Gastroesophageal sphincter (tissue), 4 donors: Measurements from ENCODE around the gene CD46. TPM values are rescaled to one million over a fixed set of nuclear protein-coding genes. Genes with fewer than 3 reads are reported as not detected.
"Not testable (repeated sequence)": the region's sequence is repeated elsewhere in the genome, so short reads cannot be mapped to it uniquely, and the experiment has no call there.

Source experiments
- ATAC-seq: fragments of 150-250 bp; one replicate; pipeline ENCODE4 v1.9.1; 2016; ENCODE audit warnings: mild to moderate bottlenecking, moderate library complexity
- H3K27ac ChIP-seq, 4 donors: fragments of 200-600 bp; sonication (generic) in 3 of 4; 1 replicate in 3 of 4; 2 replicates in 1 of 4; pipeline ENCODE4 v1.5.1; 2016 to 2019
- H3K27me3 ChIP-seq: fragments of 200-600 bp; sonication (generic); one replicate; pipeline ENCODE4 v1.5.1; 2019
- H3K36me3 ChIP-seq, 2 donors: fragments of 200-600 bp; sonication (generic); one replicate each; pipeline ENCODE4 v1.5.1; 2019; ENCODE audit warnings: control low read depth in 1 of 2
- H3K4me1 ChIP-seq, 3 donors: fragments of 200-600 bp; sonication (generic); 1 replicate in 2 of 3; 2 replicates in 1 of 3; pipeline ENCODE4 v1.5.1; 2016 to 2019; ENCODE audit warnings: control low read depth in 2 of 3
- H3K4me3 ChIP-seq, 2 donors: fragments of 200-600 bp; sonication (generic); one replicate each; pipeline ENCODE4 v1.5.1; 2019; ENCODE audit warnings: mild to moderate bottlenecking in 1 of 2, moderate library complexity in 1 of 2
- H3K9me3 ChIP-seq, 3 donors: fragments of 200-600 bp; sonication (generic); one replicate each; pipeline ENCODE4 v1.5.1; 2017 to 2019; ENCODE audit warnings: control low read depth in 2 of 3
- CTCF ChIP-seq, 4 experiments: fragments of 200-600 bp in 2 of 4; fragments of 450-650 bp in 2 of 4; sonication (generic) in 1 of 4; IDR thresholded peaks; one replicate each; pipeline ENCODE4 v1.5.1; 2017 to 2019; ENCODE audit warnings: antibody characterized with exemption in 4 of 4, mild to moderate bottlenecking in 2 of 4, moderate library complexity in 2 of 4
- EP300 ChIP-seq: sonication (generic); formaldehyde crosslinking; IDR thresholded peaks from one replicate; pipeline ENCODE4 v1.6.1; 2017; ENCODE audit warnings: antibody characterized with exemption, mild to moderate bottlenecking
- POLR2A ChIP-seq, 2 donors: fragments of 450-650 bp; IDR thresholded peaks; one replicate each; pipeline ENCODE4 v1.6.1; 2017; ENCODE audit warnings: antibody characterized with exemption in 2 of 2, mild to moderate bottlenecking in 2 of 2, moderate library complexity in 1 of 2
- POLR2AphosphoS5 ChIP-seq: sonication (generic); formaldehyde crosslinking; IDR thresholded peaks from one replicate; pipeline ENCODE4 v1.6.1; 2017; ENCODE audit warnings: antibody characterized with exemption
- WGBS, 2 donors: methylation state at CpG; one replicate each; pipeline ENCODE4 v1.1.5; 2018; ENCODE audit warnings: low coverage in 1 of 2; 5-methylcytosine and 5-hydroxymethylcytosine counted together
- total RNA-seq, 4 donors: library from RNA; depleted of rRNA; stranded (reverse); fragments of >200 nt; gene quantifications; one replicate each; pipeline ENCODE4 v1.1.0, GENCODE V29; 2016

CD46 gene
- total RNA-seq, 4 donors from 2014 or later: 69.1 to 117 (median 98.6) TPM

GRCh38 chr1:207713529-207713928, 38.3 kb upstream of the CD46 start:
- Histone ChIP-seq H3K4me3 (no peak overlapping the region), H3K4me1 (no peaks in the 10 kb centered on the region), H3K27ac (no peak overlapping the region), H3K27me3 (no peaks in the 10 kb centered on the region), H3K9me3 (no peaks in the 10 kb centered on the region), H3K36me3 (no peaks in the 10 kb centered on the region)
- ATAC-seq: no peak
- 100% methylated on average over 1 of the region's 12 CpGs; no CpG with 5 or more reads in 1 of the 2 donors for WGBS, 2 donors
- TF ChIP-seq EP300 (no peak), POLR2AphosphoS5 (no peak), POLR2A (IDR thresholded peaks at IDR 0.05) (no peak), CTCF (IDR thresholded peaks at IDR 0.05) (no peak)

DNA sequence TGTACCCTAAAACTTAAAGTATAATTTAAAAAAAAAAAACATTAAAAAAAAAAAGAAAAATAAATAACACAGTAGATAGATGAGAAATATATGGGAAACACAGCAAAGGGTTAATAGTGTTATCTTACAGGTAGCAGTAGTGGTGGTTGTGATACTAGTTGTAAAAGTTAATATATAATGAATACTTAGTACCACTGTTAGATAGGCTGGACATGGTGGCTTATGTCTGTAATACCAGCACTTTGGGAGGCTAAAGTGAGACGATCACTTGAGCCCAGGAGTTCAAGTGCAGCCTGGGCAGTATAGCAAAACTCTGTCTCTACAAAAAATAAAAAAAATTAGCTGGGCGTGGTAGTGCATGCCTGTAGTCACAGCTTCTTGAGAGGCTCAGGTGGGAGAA, 32.6 kb upstream of the CD46 start:
- Histone ChIP-seq H3K36me3 (no peaks in the 10 kb centered on the region), H3K4me3 (no peak overlapping the region), H3K27me3 (no peaks in the 10 kb centered on the region), H3K9me3 (no peaks in the 10 kb centered on the region), H3K4me1 (no peaks in the 10 kb centered on the region), H3K27ac (no peak overlapping the region)
- TF ChIP-seq EP300: no peak
- no peak for TF ChIP-seq CTCF (IDR thresholded peaks at IDR 0.05)
- TF ChIP-seq POLR2A (IDR thresholded peaks at IDR 0.05): no peak
- TF ChIP-seq POLR2AphosphoS5: no peak
- ATAC-seq: no peak
- 82 to 86% methylated on average over 2 of the region's 2 CpGs for WGBS, 2 donors

- 41 to 56% methylated on average over 4 of the region's 4 CpGs for WGBS, 2 donors
Observed at GRCh38 chr1:207728200-207728858, 23.5 kb upstream of the CD46 start.

DNA sequence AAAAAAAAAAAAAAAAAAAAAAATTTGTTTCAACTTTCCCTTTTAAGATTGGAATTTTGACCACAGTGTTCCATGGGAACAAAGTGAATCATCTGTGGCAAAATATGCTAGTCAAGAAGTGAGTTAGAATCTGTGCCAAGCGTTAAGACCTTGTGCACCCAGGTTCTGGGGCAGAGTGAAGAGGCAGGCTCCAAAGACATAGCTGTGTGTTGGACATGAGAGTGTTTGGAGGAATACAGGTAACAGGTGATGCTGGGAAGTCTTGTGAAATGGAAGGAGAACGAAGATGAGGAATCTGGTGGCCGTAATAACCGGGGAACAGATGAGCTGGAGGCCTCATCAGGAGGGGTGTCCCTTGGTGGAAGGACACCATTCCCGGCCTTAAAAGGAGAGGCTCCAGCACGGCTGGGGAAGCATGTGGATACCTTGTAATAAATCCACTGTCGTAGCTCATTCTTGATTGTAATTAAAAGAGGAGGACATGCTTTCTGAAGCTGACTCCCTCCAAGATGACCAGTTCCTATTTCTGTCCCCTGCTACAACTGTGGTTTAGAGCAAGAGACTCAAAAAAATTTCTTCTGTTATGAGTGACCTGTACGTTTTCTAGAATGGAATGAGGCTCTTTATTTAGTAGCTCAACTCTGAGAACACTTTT, 14.2 kb upstream of the CD46 start:
- not testable (repeated sequence) for H3K9me3 ChIP-seq, H3K27ac ChIP-seq, H3K4me1 ChIP-seq, ATAC-seq, H3K27me3 ChIP-seq, H3K4me3 ChIP-seq, H3K36me3 ChIP-seq
- WGBS, 2 donors: 70 to 71% methylated on average over 7 to 8 of the region's 8 CpGs

More at GRCh38 chr1:207728200-207728858, 23.5 kb upstream of the CD46 start:
- ATAC-seq, H3K4me3 ChIP-seq, H3K27ac ChIP-seq, H3K9me3 ChIP-seq, H3K4me1 ChIP-seq, H3K27me3 ChIP-seq, H3K36me3 ChIP-seq: not testable (repeated sequence)

DNA sequence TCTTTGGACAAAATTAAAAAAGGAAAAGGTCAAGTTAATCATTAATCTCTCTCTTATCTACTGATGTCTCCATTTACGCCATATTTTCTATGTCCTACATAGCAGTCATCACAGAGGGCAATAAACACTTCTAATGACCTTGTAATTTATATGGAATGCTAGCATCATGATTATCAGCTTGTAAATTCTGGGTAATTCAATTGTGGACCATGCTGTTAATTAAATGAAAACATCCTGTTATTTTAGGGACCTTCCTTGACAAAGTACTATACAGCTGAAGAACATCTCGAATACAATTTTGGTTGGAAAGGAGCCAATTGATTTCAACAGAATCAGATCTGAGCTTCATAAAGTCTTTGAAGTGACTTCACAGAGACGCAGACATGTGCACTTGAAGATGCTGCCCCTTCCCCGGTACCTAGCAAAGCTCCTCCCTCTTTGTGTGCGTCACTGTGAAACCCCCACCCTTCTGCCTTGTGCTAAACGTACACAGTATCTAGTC, 13.6 kb upstream of the CD46 start:
- not testable (repeated sequence) for H3K27me3 ChIP-seq, H3K4me3 ChIP-seq, ATAC-seq, H3K27ac ChIP-seq, H3K9me3 ChIP-seq, H3K4me1 ChIP-seq, H3K36me3 ChIP-seq
- 26 to 35% methylated on average over 6 of the region's 6 CpGs for whole genome bisulfite sequencing, 2 donors

- H3K4me1 ChIP-seq: no peaks in the 10 kb centered on the region
- no peaks in the 10 kb centered on the region for H3K9me3 ChIP-seq
- 68 to 88% methylated on average over 2 of the region's 2 CpGs for WGBS, 2 donors
- no peak overlapping the region for H3K27ac ChIP-seq
- TF ChIP-seq EP300: no peak
- TF ChIP-seq CTCF (IDR thresholded peaks at IDR 0.05): no peak
- no peak for TF ChIP-seq POLR2A (IDR thresholded peaks at IDR 0.05)
- TF ChIP-seq POLR2AphosphoS5: no peak
- ATAC-seq: no peak
- H3K27me3 ChIP-seq: no peaks in the 10 kb centered on the region
- no peaks in the 10 kb centered on the region for H3K36me3 ChIP-seq
- H3K4me3 ChIP-seq: no peak overlapping the region
Observed at GRCh38 chr1:207740207-207740606, 11.6 kb upstream of the CD46 start.
